ENCODE measurements around the gene MMUT. TPM values are rescaled to one million over a fixed set of nuclear protein-coding genes. Genes with fewer than 3 reads are reported as not detected.

MMUT gene
- total and polyA plus RNA-seq, 10 of the 15 experiments (the other 5 are each of a cell fraction or from before 2014, with no cell fraction given) = 6.6 to 21.5 (median 13.5) TPM

- ChIA-PET CTCF (interaction anchor here (1.4 kb wide), 1 partner anchor 9 kb away, joined by 7 read pairs; no protein-coding TSS in a partner anchor), SMC1A (ENCODE audit: uncharacterized antibody, unreplicated experiment) (interaction anchor here (0.7 to 1.2 kb wide), 2 partner anchors 9 to 13 kb away, joined by 4 to 5 read pairs; no protein-coding TSS in a partner anchor), POLR2A (no interaction called here), RAD21 (ENCODE audit: unreplicated experiment) (no interaction called here)
- in situ Hi-C loops (cut with MboI) = no loop called here
- Histone ChIP-seq H3K4me3 (peak overlapping the region; percentile 92), H3K79me2 (ENCODE audit: control insufficient read depth, insufficient read depth, low read length) (peaks cover 36% of the 10 kb centered on the region), H3K4me1 (ENCODE audit: control insufficient read depth, insufficient read depth, low read length) (peaks cover 4% of the 10 kb centered on the region; the same call in 1 of the 2 replicates), H3K4me2 (ENCODE audit: control insufficient read depth, insufficient read depth) (peak overlapping the region; percentile 86), H3K27ac (ENCODE audit: control insufficient read depth, insufficient read depth) (peak overlapping the region; percentile 80), H3K9me3 (replicated peaks; ENCODE audit: control insufficient read depth, insufficient read depth, low read length) (no peaks in the 10 kb centered on the region), H3K9ac (ENCODE audit: control insufficient read depth, insufficient read depth, low read length) (peak overlapping the region; percentile 89), H3K27me3 (replicated peaks in 1 of 2; ENCODE audit: control insufficient read depth in 2 of 2, insufficient read depth in 2 of 2, low read length in 1 of 2) (no peaks in the 10 kb centered on the region), H2AFZ (ENCODE audit: control insufficient read depth, low read depth, low read length) (peak overlapping the region; percentile 66), H4K20me1 (ENCODE audit: control insufficient read depth, insufficient read depth) (no peaks in the 10 kb centered on the region), H3K36me3 (ENCODE audit: control insufficient read depth in 2 of 2, insufficient read depth in 2 of 2, low read length in 1 of 2) (no peaks in the 10 kb centered on the region)
- WGBS (ENCODE audit: insufficient coverage, insufficient replicate concordance, low lambda C conversion rate, missing lambda C conversion rate) = 0% methylated on average over 7 of the region's 7 CpGs
- ATAC-seq = peak; percentile 22
- FAIRE-seq = no peak
- no peak for DNase-seq (ENCODE audit: low read depth, low spot score)
- intact Hi-C loops (cut with micrococcal nuclease; ENCODE audit: unreplicated experiment) = no loop called here
- BruUV-seq (replicated peaks) = TSS peak; percentile 83
- TF ChIP-seq NR2C2 (IDR thresholded peaks at IDR 0.05; ENCODE audit: borderline replicate concordance, control insufficient read depth, insufficient read length, low read depth) (no peak), TCF3 (IDR thresholded peaks at IDR 0.05; ENCODE audit: borderline replicate concordance, insufficient read depth, low read depth, low read length) (no peak), MYC (IDR thresholded peaks at IDR 0.05; ENCODE audit: insufficient read depth, insufficient read length, insufficient replicate concordance, low read length, severe bottlenecking) (no peak), ZNF687 (IDR thresholded peaks at IDR 0.05) (no peak), ZNF24 (IDR thresholded peaks at IDR 0.05) (no peak), GABPA (IDR thresholded peaks at IDR 0.05; ENCODE audit: low read depth) (no peak), HSF1 (IDR thresholded peaks at IDR 0.05; ENCODE audit: low read depth, low read length) (no peak), POLR2A (IDR thresholded peaks at IDR 0.05; ENCODE audit: low read depth, low read length) (no peak), BRCA1 (IDR thresholded peaks at IDR 0.05; ENCODE audit: low read depth, low read length) (no peak), SUPT20H (IDR thresholded peaks at IDR 0.05; ENCODE audit: borderline replicate concordance, control insufficient read depth, low read depth, low read length) (no peak), IRF4 (IDR thresholded peaks at IDR 0.05; ENCODE audit: low read depth, low read length) (no peak), PBX3 (IDR thresholded peaks at IDR 0.05; ENCODE audit: insufficient replicate concordance, low read depth, low read length) (no peak)
- TF ChIP-seq, protein P1, sequence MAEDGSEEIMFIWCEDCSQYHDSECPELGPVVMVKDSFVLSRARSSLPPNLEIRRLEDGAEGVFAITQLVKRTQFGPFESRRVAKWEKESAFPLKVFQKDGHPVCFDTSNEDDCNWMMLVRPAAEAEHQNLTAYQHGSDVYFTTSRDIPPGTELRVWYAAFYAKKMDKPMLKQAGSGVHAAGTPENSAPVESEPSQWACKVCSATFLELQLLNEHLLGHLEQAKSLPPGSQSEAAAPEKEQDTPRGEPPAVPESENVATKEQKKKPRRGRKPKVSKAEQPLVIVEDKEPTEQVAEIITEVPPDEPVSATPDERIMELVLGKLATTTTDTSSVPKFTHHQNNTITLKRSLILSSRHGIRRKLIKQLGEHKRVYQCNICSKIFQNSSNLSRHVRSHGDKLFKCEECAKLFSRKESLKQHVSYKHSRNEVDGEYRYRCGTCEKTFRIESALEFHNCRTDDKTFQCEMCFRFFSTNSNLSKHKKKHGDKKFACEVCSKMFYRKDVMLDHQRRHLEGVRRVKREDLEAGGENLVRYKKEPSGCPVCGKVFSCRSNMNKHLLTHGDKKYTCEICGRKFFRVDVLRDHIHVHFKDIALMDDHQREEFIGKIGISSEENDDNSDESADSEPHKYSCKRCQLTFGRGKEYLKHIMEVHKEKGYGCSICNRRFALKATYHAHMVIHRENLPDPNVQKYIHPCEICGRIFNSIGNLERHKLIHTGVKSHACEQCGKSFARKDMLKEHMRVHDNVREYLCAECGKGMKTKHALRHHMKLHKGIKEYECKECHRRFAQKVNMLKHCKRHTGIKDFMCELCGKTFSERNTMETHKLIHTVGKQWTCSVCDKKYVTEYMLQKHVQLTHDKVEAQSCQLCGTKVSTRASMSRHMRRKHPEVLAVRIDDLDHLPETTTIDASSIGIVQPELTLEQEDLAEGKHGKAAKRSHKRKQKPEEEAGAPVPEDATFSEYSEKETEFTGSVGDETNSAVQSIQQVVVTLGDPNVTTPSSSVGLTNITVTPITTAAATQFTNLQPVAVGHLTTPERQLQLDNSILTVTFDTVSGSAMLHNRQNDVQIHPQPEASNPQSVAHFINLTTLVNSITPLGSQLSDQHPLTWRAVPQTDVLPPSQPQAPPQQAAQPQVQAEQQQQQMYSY (CRISPR knock-in tag; IDR thresholded peaks at IDR 0.05) = no peak
Observed at GRCh38 chr6:49462599-49462926, 490 bp downstream of the MMUT start.

Measured in GM12878 (cell line).